Right cardiac atrium (tissue), 5 donors: ENCODE data around the gene GALE. TPM values are rescaled to one million over a fixed set of nuclear protein-coding genes. Genes with fewer than 3 reads are reported as not detected.
A peak's percentile ranks its signal among the peaks of the same experiment; 100 is the strongest.
"Not testable (repeated sequence)": the region's sequence is repeated elsewhere in the genome, so short reads cannot be mapped to it uniquely, and the experiment has no call there.

Source experiments
- ATAC-seq, 2 donors: fragments of 200-7000 bp; cut with Tn5 transposase; one replicate each; pipeline versions ENCODE4 v1.8.0 to v1.9.1; 2020; ENCODE audit warnings: moderate library complexity in 2 of 2, mild to moderate bottlenecking in 1 of 2
- DNase-seq, 3 donors: peaks; one replicate each; pipeline ENCODE4 v3.0.0-alpha.2; 2020
- H3K27ac ChIP-seq: one replicate; pipeline ENCODE4 v1.5.1; 2013; ENCODE audit warnings: mild to moderate bottlenecking, low read length, control low read depth, moderate library complexity
- H3K27me3 ChIP-seq: one replicate; pipeline ENCODE4 v1.6.1; 2013; ENCODE audit not compliant: control insufficient read depth, insufficient read depth
- H3K4me1 ChIP-seq: one replicate; pipeline ENCODE4 v1.6.1; 2013; ENCODE audit warnings: low read length; ENCODE audit not compliant: control insufficient read depth, insufficient read depth
- H3K4me3 ChIP-seq: one replicate; pipeline ENCODE4 v1.5.1; 2013; ENCODE audit warnings: low read length, control low read depth
- H3K9me3 ChIP-seq: one replicate; pipeline ENCODE4 v1.6.1; 2013; ENCODE audit warnings: low read length; ENCODE audit not compliant: control insufficient read depth
- WGBS: extraction: QIAGEN DNeasy Blood & Tissue Kit; methylation state at CpG from one replicate; pipeline ENCODE4 v1.1.7; 2013; 5-methylcytosine and 5-hydroxymethylcytosine counted together
- intact Hi-C, 4 donors: fragments of 100-400 bp; cut with DNase I; formaldehyde crosslinking; loops; one replicate each; pipeline versions ENCODE4 v1.11.0 to v1.14.0; 2022 to 2023
- polyA plus RNA-seq: library from polyadenylated mRNA; stranded (reverse); fragments of 200-250 nt; gene quantifications from one replicate; pipeline ENCODE4 v1.2.3, GENCODE V29; 2013
- total RNA-seq, 4 donors: library from RNA; stranded (reverse); fragmentation: NEBNext Ultra II Directional; extraction: Animal tissue kit (Norgen Biotek cat#: 25700); gene quantifications; one replicate each; pipeline ENCODE4 v1.2.1, GENCODE V29; 2021
- donor health status: healthy with polysubstance abuse.
- donor health status: DM: no; HTN: yes; CAD: no.
- donor health status: DM: no; HTN: no; CAD: no.
- donor health status: DM: no; HTN: yes; CAD: no; lungs with severe emphysema.
- donor health status: DM: yes; HTN: yes; CAD: no.

The GALE gene
- total and polyA plus RNA-seq, 5 donors, result 6.1 to 11.2 (median 7.0) TPM

GRCh38 chr1:23827717-23828116 lies 27.2 kb upstream of the GALE start:
- WGBS, result 65% methylated on average over 1 of the region's 1 CpG
- ATAC-seq (no peak), DNase-seq (no peak)
- Histone ChIP-seq H3K9me3 (no peaks in the 10 kb centered on the region), H3K27me3 (no peaks in the 10 kb centered on the region), H3K4me1 (no peaks in the 10 kb centered on the region), H3K27ac (no peak overlapping the region), H3K4me3 (no peak overlapping the region)
- intact Hi-C loops, result loop anchor here in 1 of 4 donors (5.0 kb wide), 1 partner anchor 40 kb away; the partner anchor contains the start of gene FUCA1

DNA sequence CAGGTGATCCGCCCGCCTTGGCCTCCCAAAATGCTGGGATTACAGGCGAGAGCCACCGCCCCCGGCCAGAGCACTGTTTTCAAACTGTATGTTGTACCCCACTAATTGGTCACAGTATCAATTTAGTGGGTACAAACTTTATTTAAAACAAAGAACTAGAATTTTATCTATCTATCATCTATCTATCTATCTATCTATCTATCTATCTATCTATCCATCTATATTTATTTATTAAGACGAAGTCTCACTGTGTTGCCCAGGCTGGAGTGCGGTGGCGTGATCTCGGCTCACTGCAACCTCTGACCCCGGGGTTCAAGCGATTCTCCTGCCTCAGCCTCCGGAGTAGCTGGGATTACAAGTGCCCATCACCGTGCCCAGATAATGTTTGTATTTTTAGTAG lies 26.0 kb upstream of the GALE start:
- not testable (repeated sequence) for DNase-seq, H3K27ac ChIP-seq, H3K4me3 ChIP-seq, H3K9me3 ChIP-seq, H3K4me1 ChIP-seq, H3K27me3 ChIP-seq, ATAC-seq
- 97% methylated on average over 13 of the region's 13 CpGs for WGBS
- intact Hi-C loops, result loop anchor here in 1 of 4 donors (5.0 kb wide), 1 partner anchor 41 kb away; the partner anchor contains the start of gene FUCA1

DNA sequence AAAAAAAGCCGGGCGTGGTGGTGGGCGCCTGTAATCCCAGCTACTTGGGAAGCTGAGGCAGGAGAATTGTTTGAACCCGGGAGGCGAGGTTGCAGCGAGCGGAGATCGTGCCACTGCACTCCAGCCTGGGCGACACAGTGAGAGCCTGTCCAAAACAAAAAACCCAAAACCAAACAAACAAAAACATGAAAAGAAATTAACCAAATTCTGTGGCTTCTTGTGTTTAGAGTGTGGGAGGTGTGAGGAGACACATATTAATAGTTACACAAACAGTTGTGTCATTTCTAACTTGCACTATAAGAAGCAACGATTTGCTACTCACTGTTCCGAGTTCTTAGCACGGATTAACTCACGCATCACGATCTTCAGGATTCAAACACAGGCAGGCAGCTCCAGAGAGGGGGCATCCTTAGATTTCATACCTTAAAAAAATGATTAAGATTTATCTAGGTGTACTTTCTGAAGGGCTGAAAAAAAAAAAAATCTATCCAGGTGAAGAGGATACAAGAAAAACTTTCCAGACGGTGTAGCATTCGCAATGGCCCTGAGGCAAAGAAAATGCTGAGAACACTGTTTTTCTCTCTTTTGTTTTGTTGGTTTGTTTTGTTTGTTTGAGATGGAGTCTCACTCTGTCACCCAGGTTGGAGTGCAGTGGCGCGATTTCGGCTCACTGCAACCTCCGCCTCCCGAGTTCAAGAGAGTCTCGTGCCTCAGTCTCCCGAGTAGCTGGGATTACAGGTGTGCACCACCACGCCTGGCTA lies 25.4 kb upstream of the GALE start:
- Histone ChIP-seq H3K4me1 (no peaks in the 10 kb centered on the region), H3K4me3 (peak overlapping the region; percentile 85), H3K9me3 (no peaks in the 10 kb centered on the region), H3K27ac (no peak overlapping the region), H3K27me3 (no peaks in the 10 kb centered on the region)
- ATAC-seq (no peak), DNase-seq (no peak)
- WGBS, result 67% methylated on average over 24 of the region's 24 CpGs
- intact Hi-C loops, result loop anchor here in 1 of 4 donors (5.0 kb wide), 1 partner anchor 41 kb away; the partner anchor contains the start of gene FUCA1

GRCh38 chr1:23825076-23825761 lies 24.7 kb upstream of the GALE start, which contains the start of gene HMGCL:
TSS of gene HMGCL (minus strand) at chr1:23825429. CDS start at chr1:23825415, 14 bp downstream.
- Histone ChIP-seq H3K9me3 (no peaks in the 10 kb centered on the region), H3K4me3 (peak within 1 kb of the TSS; percentile 85), H3K27me3 (no peaks in the 10 kb centered on the region), H3K4me1 (no peaks in the 10 kb centered on the region), H3K27ac (peak within 1 kb of the TSS; percentile 85)
- ATAC-seq (peak; percentile 99), DNase-seq (peak; percentile 92 to 97 (median 96))
- intact Hi-C loops, result loop anchor here in 1 of 4 donors (5.0 kb wide), 1 partner anchor 42 kb away; the partner anchor contains the start of gene FUCA1
- WGBS, result under 1% methylated on average over 42 of the region's 42 CpGs

DNA sequence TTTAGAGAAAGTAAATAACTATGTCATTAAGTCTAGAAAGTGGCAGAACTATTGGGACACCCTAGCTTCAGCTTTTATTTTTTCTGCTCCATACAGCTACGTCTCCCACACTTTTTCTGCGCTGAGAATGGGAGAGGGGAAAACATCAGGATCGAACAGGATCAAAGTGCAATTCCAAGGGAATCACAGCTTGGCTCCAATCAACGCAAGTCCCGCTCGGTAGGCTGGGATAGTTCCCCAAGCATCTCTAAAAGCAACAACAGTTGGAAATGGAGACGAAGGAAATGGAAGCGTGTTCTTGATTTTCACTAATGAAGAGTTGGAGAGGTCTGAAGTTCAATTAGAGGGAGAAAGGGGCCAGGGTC lies 24.1 kb upstream of the GALE start:
- 2% methylated on average over 8 of the region's 8 CpGs for WGBS
- H3K4me3 ChIP-seq, result peak overlapping the region; percentile 85
- intact Hi-C loops, result loop anchor here in 1 of 4 donors (5.0 kb wide), 1 partner anchor 43 kb away; the partner anchor contains the start of gene FUCA1
- H3K4me1 ChIP-seq, result no peaks in the 10 kb centered on the region
- no peaks in the 10 kb centered on the region for H3K27me3 ChIP-seq
- no peaks in the 10 kb centered on the region for H3K9me3 ChIP-seq
- DNase-seq (no peak), ATAC-seq (no peak)
- H3K27ac ChIP-seq, result peak overlapping the region; percentile 85

DNA sequence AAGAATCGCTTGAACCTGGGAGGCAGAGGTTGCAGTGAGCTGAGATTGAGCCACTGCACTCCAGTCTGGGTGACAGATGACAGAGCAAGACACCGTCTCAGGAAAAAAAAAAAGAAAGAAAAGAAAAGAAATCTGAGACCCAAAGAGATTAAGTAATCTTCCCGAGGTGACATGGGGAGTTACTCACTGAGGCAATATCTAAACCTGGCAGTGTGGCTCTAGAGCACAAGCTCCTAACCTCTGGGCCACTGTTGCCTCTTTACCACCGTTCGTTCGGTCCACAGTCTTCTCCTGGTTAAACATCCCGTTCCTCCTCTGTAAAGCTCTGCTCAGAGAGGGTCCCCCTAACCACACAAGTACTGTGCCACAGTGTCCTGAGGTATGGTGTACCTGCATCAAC lies 23.2 kb upstream of the GALE start:
- no peaks in the 10 kb centered on the region for H3K4me1 ChIP-seq
- intact Hi-C loops, result no loop called here
- H3K9me3 ChIP-seq, result no peaks in the 10 kb centered on the region
- H3K27me3 ChIP-seq, result no peaks in the 10 kb centered on the region
- H3K4me3 ChIP-seq, result no peak overlapping the region
- no peak for ATAC-seq
- no peak for DNase-seq
- no peak overlapping the region for H3K27ac ChIP-seq
- WGBS, result 79% methylated on average over 7 of the region's 7 CpGs

DNA sequence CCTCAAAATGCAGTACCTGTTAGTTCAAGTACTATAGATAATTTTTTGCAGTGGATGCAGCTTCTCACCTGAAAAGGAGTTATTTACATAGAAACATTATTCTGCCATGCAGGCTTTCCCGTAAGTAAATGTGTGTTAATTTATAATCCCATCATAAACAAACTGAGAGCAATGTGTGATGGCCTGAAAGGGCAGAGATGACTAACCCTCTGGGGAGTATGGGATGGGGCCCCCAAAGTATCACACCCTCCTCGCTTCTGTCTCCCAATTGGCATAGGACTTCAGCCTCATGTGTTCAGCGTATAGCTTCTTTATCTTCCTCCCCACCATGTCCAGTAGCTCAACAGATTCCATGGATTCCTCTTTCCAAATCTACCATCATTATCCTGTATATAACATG lies 17.1 kb upstream of the GALE start:
- H3K9me3 ChIP-seq, result no peaks in the 10 kb centered on the region
- H3K4me3 ChIP-seq, result no peak overlapping the region
- DNase-seq (no peak), ATAC-seq (no peak)
- H3K4me1 ChIP-seq, result no peaks in the 10 kb centered on the region
- no peak overlapping the region for H3K27ac ChIP-seq
- WGBS, result 92% methylated on average over 3 of the region's 3 CpGs
- no peaks in the 10 kb centered on the region for H3K27me3 ChIP-seq
- intact Hi-C loops, result no loop called here

DNA sequence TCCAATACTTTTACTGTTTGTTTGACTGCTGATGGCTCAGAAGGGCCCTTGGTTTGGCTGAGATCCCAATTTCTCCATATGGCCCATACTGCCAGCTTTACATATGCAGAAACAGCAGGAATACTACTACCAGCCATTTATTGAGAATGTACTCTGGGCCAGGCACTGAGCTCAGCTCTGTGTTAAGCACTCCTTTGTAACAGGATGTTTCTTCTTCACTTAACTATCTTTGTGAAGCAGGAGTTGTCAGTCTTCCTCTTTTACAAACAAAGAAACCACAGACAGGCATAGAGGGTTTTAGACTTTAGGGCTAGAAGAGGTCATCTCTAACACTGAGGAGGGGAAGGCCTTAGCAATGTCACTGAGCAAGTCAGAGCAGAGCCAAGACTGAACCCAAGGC lies 16.4 kb upstream of the GALE start:
- ATAC-seq (no peak), DNase-seq (no peak)
- Histone ChIP-seq H3K4me1 (no peaks in the 10 kb centered on the region), H3K27me3 (no peaks in the 10 kb centered on the region), H3K4me3 (no peak overlapping the region), H3K27ac (no peak overlapping the region), H3K9me3 (no peaks in the 10 kb centered on the region)
- intact Hi-C loops, result no loop called here

- H3K9me3 ChIP-seq, result no peaks in the 10 kb centered on the region
- DNase-seq, result no peak
- H3K4me3 ChIP-seq, result no peak overlapping the region
- H3K27ac ChIP-seq, result no peak overlapping the region
- H3K27me3 ChIP-seq, result no peaks in the 10 kb centered on the region
- no peak for ATAC-seq
- WGBS, result over 99% methylated on average over 3 of the region's 3 CpGs
- intact Hi-C loops, result no loop called here
- H3K4me1 ChIP-seq, result no peaks in the 10 kb centered on the region
These were observed 15.8 kb upstream of the GALE start for GRCh38 chr1:23816361-23816760.

DNA sequence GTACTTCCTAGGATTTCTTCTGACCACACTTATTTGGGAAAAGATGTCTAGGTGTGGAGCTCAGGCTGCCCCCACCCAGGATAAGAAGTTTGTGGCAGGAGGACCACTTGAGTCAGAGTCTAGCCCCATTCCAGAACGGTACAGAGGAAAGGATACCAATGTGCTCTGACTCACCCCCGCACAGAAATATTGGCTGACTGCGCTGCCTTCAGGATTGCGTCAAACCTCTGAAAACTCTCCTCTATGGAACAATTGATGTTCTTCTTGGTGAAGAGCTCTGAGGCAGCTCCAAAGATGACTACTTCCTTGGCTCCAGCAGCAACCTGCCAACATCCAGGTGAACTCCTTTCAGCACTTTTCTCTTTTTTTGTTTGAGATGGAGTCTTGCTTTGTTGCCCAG lies 13.5 kb upstream of the GALE start:
- H3K27ac ChIP-seq, result no peak overlapping the region
- DNase-seq, result no peak
- WGBS, result 93% methylated on average over 4 of the region's 4 CpGs
- no peaks in the 10 kb centered on the region for H3K4me1 ChIP-seq
- intact Hi-C loops, result no loop called here
- H3K9me3 ChIP-seq, result no peaks in the 10 kb centered on the region
- no peak for ATAC-seq
- H3K4me3 ChIP-seq, result no peak overlapping the region
- H3K27me3 ChIP-seq, result no peaks in the 10 kb centered on the region

- peak; percentile 62 to 63 for ATAC-seq
- no peaks in the 10 kb centered on the region for H3K9me3 ChIP-seq
- no peak overlapping the region for H3K27ac ChIP-seq
- peak in 1 of 3 donors; percentile 25 for DNase-seq
- WGBS, result 64% methylated on average over 3 of the region's 3 CpGs
- no peak overlapping the region for H3K4me3 ChIP-seq
- intact Hi-C loops, result no loop called here
- H3K27me3 ChIP-seq, result no peaks in the 10 kb centered on the region
- no peaks in the 10 kb centered on the region for H3K4me1 ChIP-seq
These were observed 10.4 kb upstream of the GALE start for GRCh38 chr1:23810818-23811540.
